SU-DHL-6 (cell line): ENCODE results near the gene GJB6.

Source experiments
- H2AFZ ChIP-seq: fragments of 200-600 bp; sonication (generic); 2 replicates; pipeline ENCODE4 v1.6.1; 2014; ENCODE audit warnings: low read depth, mild to moderate bottlenecking, moderate library complexity, mixed read lengths, antibody characterized with exemption, low read length; ENCODE audit not compliant: severe bottlenecking
- H3F3A ChIP-seq: fragments of 200-600 bp; shearing (Covaris generic); 2 replicates; pipeline ENCODE4 v1.6.0; 2016; ENCODE audit warnings: antibody characterized with exemption, mild to moderate bottlenecking; ENCODE audit not compliant: insufficient read depth
- H3K27ac ChIP-seq: fragments of 200-600 bp; sonication (generic); 2 replicates; pipeline ENCODE4 v1.5.1; 2016; ENCODE audit warnings: low read depth, mild to moderate bottlenecking, low read length, moderate library complexity, mixed read lengths
- H3K27me3 ChIP-seq: fragments of 200-600 bp; sonication (generic), shearing (Covaris generic); 2 replicates; pipeline ENCODE4 v1.6.0; 2014; ENCODE audit warnings: mild to moderate bottlenecking, low read length
- H3K36me3 ChIP-seq: fragments of 200-600 bp; sonication (generic); 2 replicates; pipeline ENCODE4 v1.6.1; 2014; ENCODE audit warnings: mild to moderate bottlenecking, low read length, mixed read lengths
- H3K4me2 ChIP-seq: fragments of 300-600, 200-600 bp; shearing (Covaris generic), sonication (generic); 2 replicates; pipeline ENCODE4 v1.6.0; 2014; ENCODE audit warnings: low read length, low read depth, mild to moderate bottlenecking; ENCODE audit not compliant: poor library complexity, severe bottlenecking
- H3K4me3 ChIP-seq: fragments of 200-600 bp; sonication (generic); 2 replicates; pipeline ENCODE4 v1.5.1; 2014; ENCODE audit warnings: antibody characterized with exemption, low read length, mild to moderate bottlenecking, mixed read lengths; ENCODE audit not compliant: insufficient read depth, poor library complexity, severe bottlenecking
- H3K79me2 ChIP-seq: fragments of 200-600 bp; sonication (generic); 2 replicates; pipeline ENCODE4 v1.6.1; 2014; ENCODE audit warnings: mild to moderate bottlenecking, low read length, moderate library complexity; ENCODE audit not compliant: insufficient read depth
- H3K9ac ChIP-seq: fragments of 200-600 bp; sonication (generic); 2 replicates; pipeline ENCODE4 v1.7.0; 2014; ENCODE audit warnings: mild to moderate bottlenecking, low read length
- H3K9me2 ChIP-seq: fragments of 200-600 bp; sonication (generic); replicated peaks from 2 replicates; pipeline ENCODE4 v1.6.1; 2014; ENCODE audit warnings: low read length; ENCODE audit not compliant: insufficient read depth
- H3K9me3 ChIP-seq: fragments of 200-600 bp; sonication (generic); 2 replicates; pipeline ENCODE4 v1.6.1; 2014; ENCODE audit warnings: low read length, mixed read lengths; ENCODE audit not compliant: insufficient read depth
- H4K20me1 ChIP-seq: fragments of 200-600 bp; sonication (generic); 2 replicates; pipeline ENCODE4 v1.6.1; 2014; ENCODE audit warnings: low read depth, mild to moderate bottlenecking, antibody characterized with exemption, low read length, moderate library complexity, mixed read lengths
- CTCF ChIP-seq: fragments of 200-600 bp; sonication (generic); IDR thresholded peaks from one replicate; pipeline ENCODE4 v1.5.1; 2017; ENCODE audit warnings: antibody characterized with exemption, mild to moderate bottlenecking, low read length, moderate library complexity; ENCODE audit not compliant: insufficient read depth, poor library complexity, severe bottlenecking
- EZH2phosphoT487 ChIP-seq: fragments of 200-600 bp; sonication (generic), shearing (Covaris generic); conservative IDR thresholded peaks from 2 replicates; pipeline ENCODE4 v1.6.1; 2018; ENCODE audit warnings: mild to moderate bottlenecking, antibody characterized with exemption, low read length, moderate library complexity, mixed read lengths

The GJB6 gene

GRCh38 chr13:20177049-20177831, 54.9 kb downstream of the GJB6 start:
- Histone ChIP-seq H3K4me2 (no peak overlapping the region), H3K4me3 (no peak overlapping the region), H3K9me3 (no peaks in the 10 kb centered on the region), H3K9me2 (no peaks in the 10 kb centered on the region), H4K20me1 (no peaks in the 10 kb centered on the region), H3K9ac (no peak overlapping the region), H3F3A (no peaks in the 10 kb centered on the region), H3K79me2 (no peaks in the 10 kb centered on the region), H2AFZ (no peak overlapping the region), H3K27me3 (no peaks in the 10 kb centered on the region), H3K27ac (no peak overlapping the region), H3K36me3 (no peaks in the 10 kb centered on the region)
- TF ChIP-seq CTCF (no peak), EZH2phosphoT487 (no peak)

GRCh38 chr13:20175907-20176652, 56.0 kb downstream of the GJB6 start:
- H4K20me1 ChIP-seq: no peaks in the 10 kb centered on the region
- H3K79me2 ChIP-seq: no peaks in the 10 kb centered on the region
- no peaks in the 10 kb centered on the region for H3K9me3 ChIP-seq
- H3K27ac ChIP-seq: no peak overlapping the region
- H3K9me2 ChIP-seq: no peaks in the 10 kb centered on the region
- no peak overlapping the region for H3K4me2 ChIP-seq
- H3K27me3 ChIP-seq: no peaks in the 10 kb centered on the region
- no peak overlapping the region for H2AFZ ChIP-seq
- no peak overlapping the region for H3K4me3 ChIP-seq
- TF ChIP-seq CTCF (no peak), EZH2phosphoT487 (no peak)
- H3F3A ChIP-seq: no peaks in the 10 kb centered on the region
- H3K36me3 ChIP-seq: no peaks in the 10 kb centered on the region
- H3K9ac ChIP-seq: no peak overlapping the region

- no peak for TF ChIP-seq EZH2phosphoT487
- no peak for TF ChIP-seq CTCF
- Histone ChIP-seq H3K9me2 (no peaks in the 10 kb centered on the region), H3K4me2 (no peak overlapping the region), H3K9me3 (no peaks in the 10 kb centered on the region), H2AFZ (no peak overlapping the region), H3K27ac (no peak overlapping the region), H3K4me3 (no peak overlapping the region), H4K20me1 (no peaks in the 10 kb centered on the region), H3K79me2 (no peaks in the 10 kb centered on the region), H3K9ac (no peak overlapping the region), H3F3A (no peaks in the 10 kb centered on the region), H3K36me3 (no peaks in the 10 kb centered on the region), H3K27me3 (no peaks in the 10 kb centered on the region)
Observed at GRCh38 chr13:20175406-20175794, 56.7 kb downstream of the GJB6 start.
